NCI-H2171 (cell line): ENCODE data around the gene PFN4.
"Not testable (repeated sequence)": the region's sequence is repeated elsewhere in the genome, so short reads cannot be mapped to it uniquely, and the experiment has no call there.

ENCODE experiments used
- DNase-seq: peaks from one replicate; lab custom pipeline; 2025; lab: John Stamatoyannopoulos, UW

The PFN4 gene

GRCh38 chr2:24123195-24123921 lies at the start of gene PFN4, which contains the start of gene FAM228B:
Gene PFN4 (minus strand): TSS chr2:24123334. CDS start chr2:24122535, 799 bp downstream.
Gene FAM228B (plus strand): TSS chr2:24123469. CDS start chr2:24124362, 893 bp downstream.
- peak; percentile 80 for DNase-seq

- no peak for DNase-seq
Observed at GRCh38 chr2:24169023-24169422, 45.9 kb upstream of the PFN4 start.

- no peak for DNase-seq
Observed at GRCh38 chr2:24164416-24164973, 41.4 kb upstream of the PFN4 start.

GRCh38 chr2:24163601-24164000 lies 40.5 kb upstream of the PFN4 start:
- no peak for DNase-seq

- DNase-seq: no peak
Observed at GRCh38 chr2:24163186-24163585, 40.1 kb upstream of the PFN4 start.

- no peak for DNase-seq
Observed at GRCh38 chr2:24162494-24162893, 39.4 kb upstream of the PFN4 start.

GRCh38 chr2:24160761-24161160 lies 37.6 kb upstream of the PFN4 start:
- no peak for DNase-seq

- DNase-seq: no peak
Observed at GRCh38 chr2:24159708-24160107, 36.6 kb upstream of the PFN4 start.

- no peak for DNase-seq
Observed at GRCh38 chr2:24158131-24158530, 35.0 kb upstream of the PFN4 start.

- DNase-seq: no peak
Observed at GRCh38 chr2:24153478-24153877, 30.3 kb upstream of the PFN4 start.

- no peak for DNase-seq
Observed at GRCh38 chr2:24152413-24153197, 29.5 kb upstream of the PFN4 start.

- no peak for DNase-seq
Observed at GRCh38 chr2:24147364-24147763, 24.2 kb upstream of the PFN4 start.

- DNase-seq: not testable (repeated sequence)
Observed at GRCh38 chr2:24140305-24140704, 17.2 kb upstream of the PFN4 start.

GRCh38 chr2:24132543-24132942 lies 9.4 kb upstream of the PFN4 start:
- no peak for DNase-seq

GRCh38 chr2:24125956-24126355 lies 2.8 kb upstream of the PFN4 start:
- no peak for DNase-seq

- no peak for DNase-seq
Observed at GRCh38 chr2:24123922-24124580, 917 bp upstream of the PFN4 start.

- no peak for DNase-seq
Observed at GRCh38 chr2:24122366-24123194, 554 bp downstream of the PFN4 start.

GRCh38 chr2:24121469-24121868 lies 1.7 kb downstream of the PFN4 start:
- DNase-seq: no peak

GRCh38 chr2:24121066-24121465 lies 2.1 kb downstream of the PFN4 start:
- DNase-seq: no peak

- DNase-seq: no peak
Observed at GRCh38 chr2:24117902-24118301, 5.2 kb downstream of the PFN4 start.

- no peak for DNase-seq
Observed at GRCh38 chr2:24115057-24115456, 8.1 kb downstream of the PFN4 start.
